ENCODE data around the gene CTNNA3.

The CTNNA3 gene

DNA sequence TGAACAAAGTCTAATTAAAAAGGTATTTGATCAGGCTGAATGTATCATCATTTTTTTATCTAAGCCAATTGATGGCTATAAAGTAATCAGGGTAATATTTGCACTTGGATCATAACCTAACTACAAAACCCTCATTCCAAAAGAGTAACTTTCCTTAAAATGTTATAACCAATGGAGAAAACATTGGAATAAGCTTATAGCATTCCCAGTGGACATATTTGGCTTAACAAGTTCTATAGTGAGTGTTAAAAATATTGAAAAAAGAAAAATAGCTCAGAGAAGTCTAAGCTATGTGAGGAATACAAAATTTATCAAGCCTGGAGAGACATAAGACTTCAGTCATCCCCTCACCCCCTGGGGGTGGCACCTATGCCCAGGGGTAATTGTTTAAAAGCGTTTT is 411.4 kb downstream of the CTNNA3 start:
- 60% methylated on average over 1 of the region's 1 CpG; no CpG with 5 or more reads in 1 of the 2 experiments for WGBS, 2 experiments (ENCODE audit: insufficient coverage in 2 of 2)
- H3K4me1 ChIP-seq (ENCODE audit: control insufficient read depth, insufficient read depth, low read length, poor library complexity, severe bottlenecking), result no peaks in the 10 kb centered on the region
- H3K9me3 ChIP-seq (ENCODE audit: control insufficient read depth, low read length), result peaks cover 3% of the 10 kb centered on the region
- H3K36me3 ChIP-seq (ENCODE audit: control insufficient read depth, insufficient read depth, low read length), result no peaks in the 10 kb centered on the region
- H3K27ac ChIP-seq (ENCODE audit: low read depth, low read length, severe bottlenecking), result no peak overlapping the region
- H3K4me3 ChIP-seq (ENCODE audit: extremely low read depth, insufficient read depth, low read length, poor library complexity, severe bottlenecking), result no peak overlapping the region

DNA sequence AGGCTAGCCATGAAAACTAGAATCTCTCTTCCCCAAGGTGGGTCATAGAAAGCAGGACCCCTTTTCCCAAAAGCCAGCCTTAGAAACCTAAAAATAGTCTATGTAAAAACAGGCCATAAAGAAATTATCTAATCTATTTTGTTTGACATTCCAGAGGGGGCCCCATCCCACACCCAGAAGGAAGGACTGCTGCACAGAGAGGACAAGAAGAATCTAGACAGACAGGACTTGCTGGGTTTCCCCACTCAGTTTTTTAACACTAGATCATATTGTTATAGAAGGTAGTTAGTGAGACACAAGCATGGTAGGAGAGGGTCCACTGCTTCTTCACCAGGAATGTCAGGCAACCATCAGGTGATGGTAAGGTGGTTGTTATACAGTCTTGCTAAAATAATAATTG is 413.1 kb downstream of the CTNNA3 start:
- Histone ChIP-seq H3K36me3 (ENCODE audit: control insufficient read depth, insufficient read depth, low read length) (no peaks in the 10 kb centered on the region), H3K27ac (ENCODE audit: low read depth, low read length, severe bottlenecking) (no peak overlapping the region), H3K4me1 (ENCODE audit: control insufficient read depth, insufficient read depth, low read length, poor library complexity, severe bottlenecking) (no peaks in the 10 kb centered on the region), H3K9me3 (ENCODE audit: control insufficient read depth, low read length) (peaks cover 3% of the 10 kb centered on the region), H3K4me3 (ENCODE audit: extremely low read depth, insufficient read depth, low read length, poor library complexity, severe bottlenecking) (no peak overlapping the region)

DNA sequence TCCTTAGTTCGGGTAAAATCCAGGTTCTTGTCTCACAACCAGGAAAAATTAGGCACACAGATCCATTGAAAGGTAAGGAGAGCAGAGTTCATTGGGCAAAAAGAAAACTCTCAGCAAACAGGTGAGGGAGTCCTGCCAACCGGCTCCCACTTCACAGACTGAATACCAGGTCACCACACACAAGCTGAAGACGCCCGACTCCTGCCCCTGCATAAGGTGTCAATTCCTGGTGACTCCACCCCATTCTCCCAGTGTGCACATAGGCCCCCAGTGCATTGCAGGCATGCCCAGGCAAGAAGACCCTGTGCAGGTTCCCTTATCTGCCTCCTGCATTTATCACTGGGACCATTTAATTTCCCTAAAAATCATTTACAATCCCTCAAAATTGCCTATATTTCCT is 415.6 kb downstream of the CTNNA3 start:
- Histone ChIP-seq H3K4me3 (ENCODE audit: extremely low read depth, insufficient read depth, low read length, poor library complexity, severe bottlenecking) (no peak overlapping the region), H3K27ac (ENCODE audit: low read depth, low read length, severe bottlenecking) (no peak overlapping the region), H3K9me3 (ENCODE audit: control insufficient read depth, low read length) (peaks cover 3% of the 10 kb centered on the region), H3K4me1 (ENCODE audit: control insufficient read depth, insufficient read depth, low read length, poor library complexity, severe bottlenecking) (no peaks in the 10 kb centered on the region), H3K36me3 (ENCODE audit: control insufficient read depth, insufficient read depth, low read length) (no peaks in the 10 kb centered on the region)
- 92 to 100% methylated on average over 2 to 3 of the region's 4 CpGs for WGBS, 2 experiments (ENCODE audit: insufficient coverage in 2 of 2)

DNA sequence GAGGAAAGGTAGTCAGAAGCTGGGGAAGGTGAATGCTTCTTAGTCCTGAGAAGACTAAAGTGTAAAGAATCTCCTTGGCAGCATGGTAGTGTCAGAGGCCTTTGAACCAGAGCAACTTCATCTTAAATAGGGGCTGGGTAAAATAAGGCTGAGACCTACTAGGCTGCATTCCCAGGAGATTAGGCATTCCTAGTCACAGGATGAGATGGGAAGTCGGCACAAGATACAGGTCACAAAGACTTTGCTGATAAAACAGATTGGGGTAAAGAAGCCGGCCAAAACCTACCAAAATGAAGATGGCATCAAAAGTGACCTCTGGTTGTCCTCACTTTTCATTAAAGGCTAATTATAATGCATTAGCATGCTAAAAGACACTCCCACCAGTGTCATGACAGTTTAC is 418.6 kb downstream of the CTNNA3 start:
- Histone ChIP-seq H3K27ac (ENCODE audit: low read depth, low read length, severe bottlenecking) (no peak overlapping the region), H3K4me3 (ENCODE audit: extremely low read depth, insufficient read depth, low read length, poor library complexity, severe bottlenecking) (no peak overlapping the region)
- WGBS, 2 experiments (ENCODE audit: insufficient coverage in 2 of 2), result 76 to 94% methylated on average over 2 of the region's 2 CpGs

DNA sequence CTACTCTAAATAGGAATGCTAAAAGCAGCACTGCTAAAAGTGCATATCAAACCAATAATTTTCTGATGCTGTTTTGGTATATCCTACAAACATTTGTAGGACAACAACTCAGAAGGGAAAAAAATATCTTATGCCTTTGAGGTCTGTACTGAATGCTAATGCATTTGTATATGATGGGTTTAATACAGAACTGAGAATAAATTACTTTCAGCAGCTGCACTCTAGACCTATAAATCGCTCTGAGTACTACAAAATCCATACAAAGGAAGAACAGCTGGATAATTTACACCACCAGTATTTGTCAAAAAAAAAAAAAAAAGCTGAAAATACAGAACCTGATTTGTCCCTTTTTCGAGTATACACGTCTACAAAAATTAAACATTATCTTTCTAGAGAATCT is 426.2 kb downstream of the CTNNA3 start:
- Histone ChIP-seq H3K27ac (ENCODE audit: low read depth, low read length, severe bottlenecking) (no peak overlapping the region), H3K36me3 (ENCODE audit: control insufficient read depth, insufficient read depth, low read length) (no peaks in the 10 kb centered on the region), H3K4me3 (ENCODE audit: extremely low read depth, insufficient read depth, low read length, poor library complexity, severe bottlenecking) (no peak overlapping the region), H3K9me3 (ENCODE audit: control insufficient read depth, low read length) (no peaks in the 10 kb centered on the region), H3K4me1 (ENCODE audit: control insufficient read depth, insufficient read depth, low read length, poor library complexity, severe bottlenecking) (no peaks in the 10 kb centered on the region)
- 100% methylated on average over 2 of the region's 3 CpGs; no CpG with 5 or more reads in 1 of the 2 experiments for WGBS, 2 experiments (ENCODE audit: insufficient coverage in 2 of 2)

More for the DNA sequence above, 418.6 kb downstream of the CTNNA3 start:
- Histone ChIP-seq H3K36me3 (ENCODE audit: control insufficient read depth, insufficient read depth, low read length) (no peaks in the 10 kb centered on the region), H3K4me1 (ENCODE audit: control insufficient read depth, insufficient read depth, low read length, poor library complexity, severe bottlenecking) (no peaks in the 10 kb centered on the region), H3K9me3 (ENCODE audit: control insufficient read depth, low read length) (peaks cover 3% of the 10 kb centered on the region)

DNA sequence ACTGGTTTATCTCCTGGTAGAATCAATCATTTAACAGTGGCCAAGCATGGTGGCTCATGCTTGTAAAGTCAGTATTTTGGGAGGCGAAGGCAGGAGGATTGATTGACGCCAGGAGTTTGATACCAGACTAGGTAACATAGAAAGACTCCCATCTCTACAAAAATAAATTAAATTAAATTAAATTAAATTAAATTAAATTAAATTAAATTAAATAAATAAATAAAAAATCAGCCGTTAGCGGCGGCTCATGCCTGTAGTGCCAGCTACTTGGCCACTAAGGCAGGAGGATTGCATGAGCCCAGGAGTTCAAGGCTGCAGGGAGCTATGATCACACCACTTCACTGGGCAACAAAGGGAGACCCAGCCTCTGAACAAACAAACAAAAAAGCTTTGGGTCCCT is 427.8 kb downstream of the CTNNA3 start:
- no peak overlapping the region for H3K27ac ChIP-seq (ENCODE audit: low read depth, low read length, severe bottlenecking)
- no peaks in the 10 kb centered on the region for H3K9me3 ChIP-seq (ENCODE audit: control insufficient read depth, low read length)
- H3K4me3 ChIP-seq (ENCODE audit: extremely low read depth, insufficient read depth, low read length, poor library complexity, severe bottlenecking), result no peak overlapping the region
- WGBS, 2 experiments (ENCODE audit: insufficient coverage in 2 of 2), result 89 to 94% methylated on average over 3 of the region's 5 CpGs
- H3K4me1 ChIP-seq (ENCODE audit: control insufficient read depth, insufficient read depth, low read length, poor library complexity, severe bottlenecking), result no peaks in the 10 kb centered on the region
- H3K36me3 ChIP-seq (ENCODE audit: control insufficient read depth, insufficient read depth, low read length), result no peaks in the 10 kb centered on the region

DNA sequence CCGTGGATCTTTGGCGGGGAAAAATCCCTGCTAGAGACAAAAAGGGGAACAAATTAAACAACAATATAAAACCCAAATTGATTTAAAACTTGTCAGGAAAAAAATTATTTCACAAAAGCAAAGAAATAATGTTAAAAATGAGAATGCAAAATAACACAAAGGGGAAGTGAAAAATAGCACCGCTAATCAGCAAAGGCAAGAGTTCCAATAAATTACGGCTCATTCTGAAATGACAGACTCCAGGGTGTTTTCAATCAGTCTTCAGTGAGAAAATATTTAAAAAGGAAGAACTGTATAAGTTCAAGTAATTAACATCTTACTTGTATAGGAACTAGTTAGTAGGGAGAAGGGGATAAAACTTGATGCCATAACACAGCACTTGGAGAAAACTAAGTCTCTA is 433.3 kb downstream of the CTNNA3 start:
- WGBS, 2 experiments (ENCODE audit: insufficient coverage in 2 of 2), result 100% methylated on average over 2 to 4 of the region's 4 CpGs
- Histone ChIP-seq H3K27ac (ENCODE audit: low read depth, low read length, severe bottlenecking) (no peak overlapping the region), H3K9me3 (ENCODE audit: control insufficient read depth, low read length) (no peaks in the 10 kb centered on the region), H3K36me3 (ENCODE audit: control insufficient read depth, insufficient read depth, low read length) (no peaks in the 10 kb centered on the region), H3K4me3 (ENCODE audit: extremely low read depth, insufficient read depth, low read length, poor library complexity, severe bottlenecking) (no peak overlapping the region), H3K4me1 (ENCODE audit: control insufficient read depth, insufficient read depth, low read length, poor library complexity, severe bottlenecking) (no peaks in the 10 kb centered on the region)

DNA sequence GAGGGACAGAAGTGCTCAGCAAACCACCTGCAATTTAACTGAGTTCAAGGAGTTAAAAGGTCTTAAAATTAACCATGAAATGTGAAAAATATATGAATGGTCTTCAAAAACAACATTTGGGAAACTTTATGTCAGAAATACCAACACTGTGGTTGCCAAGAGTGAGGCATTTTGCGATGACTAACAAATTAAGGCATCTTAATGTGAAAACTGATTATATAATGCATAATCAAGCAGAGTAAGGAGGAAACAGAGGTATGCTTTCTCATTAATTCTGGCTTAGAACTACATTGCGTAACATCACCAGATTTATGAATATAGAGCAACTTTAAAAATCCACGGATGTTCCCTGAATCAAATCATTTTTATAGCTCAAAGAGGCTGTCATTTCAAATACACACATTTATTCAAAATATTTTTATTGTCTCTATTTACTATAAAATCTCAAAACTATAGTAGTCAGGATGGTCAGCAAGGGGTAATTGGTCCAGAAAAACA is 434.6 kb downstream of the CTNNA3 start:
- no peaks in the 10 kb centered on the region for H3K4me1 ChIP-seq (ENCODE audit: control insufficient read depth, insufficient read depth, low read length, poor library complexity, severe bottlenecking)
- H3K4me3 ChIP-seq (ENCODE audit: extremely low read depth, insufficient read depth, low read length, poor library complexity, severe bottlenecking), result no peak overlapping the region
- whole genome bisulfite sequencing, 2 experiments (ENCODE audit: insufficient coverage in 2 of 2), result 83 to 94% methylated on average over 1 to 2 of the region's 3 CpGs
- H3K9me3 ChIP-seq (ENCODE audit: control insufficient read depth, low read length), result no peaks in the 10 kb centered on the region
- no peak overlapping the region for H3K27ac ChIP-seq (ENCODE audit: low read depth, low read length, severe bottlenecking)
- H3K36me3 ChIP-seq (ENCODE audit: control insufficient read depth, insufficient read depth, low read length), result no peaks in the 10 kb centered on the region

DNA sequence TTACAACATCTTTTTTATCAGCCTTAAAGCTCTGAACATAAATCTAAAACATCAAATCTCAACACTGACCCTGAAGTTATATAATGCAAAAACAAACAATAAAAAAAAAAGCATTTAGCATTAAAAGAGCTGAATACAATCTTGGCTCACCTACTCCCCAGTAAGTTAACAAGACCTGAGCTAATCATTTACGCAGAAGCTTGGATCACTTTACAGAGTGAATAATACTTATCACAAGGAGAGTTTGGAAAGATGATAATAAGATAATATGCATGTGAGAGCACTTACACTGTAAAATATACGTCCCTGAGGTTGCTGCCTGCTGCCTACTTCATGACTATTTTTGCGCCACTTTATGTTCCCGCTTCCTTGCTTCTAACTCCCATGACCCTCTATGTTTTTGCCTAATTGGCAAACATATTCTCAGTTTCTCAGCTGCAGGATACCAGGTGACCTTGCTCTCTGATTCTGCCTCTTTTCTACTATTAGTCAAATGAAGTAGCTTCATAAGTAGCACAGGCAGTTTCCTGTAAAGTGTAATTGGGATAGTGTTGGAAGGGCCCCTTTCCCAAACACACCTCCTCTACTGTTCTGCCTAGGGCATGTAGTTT is 436.6 kb downstream of the CTNNA3 start:
- Histone ChIP-seq H3K4me1 (ENCODE audit: control insufficient read depth, insufficient read depth, low read length, poor library complexity, severe bottlenecking) (no peaks in the 10 kb centered on the region), H3K4me3 (ENCODE audit: extremely low read depth, insufficient read depth, low read length, poor library complexity, severe bottlenecking) (no peak overlapping the region), H3K27ac (ENCODE audit: low read depth, low read length, severe bottlenecking) (no peak overlapping the region), H3K36me3 (ENCODE audit: control insufficient read depth, insufficient read depth, low read length) (no peaks in the 10 kb centered on the region), H3K9me3 (ENCODE audit: control insufficient read depth, low read length) (no peaks in the 10 kb centered on the region)
- WGBS, 2 experiments (ENCODE audit: insufficient coverage in 2 of 2), result 96 to 100% methylated on average over 3 of the region's 4 CpGs

DNA sequence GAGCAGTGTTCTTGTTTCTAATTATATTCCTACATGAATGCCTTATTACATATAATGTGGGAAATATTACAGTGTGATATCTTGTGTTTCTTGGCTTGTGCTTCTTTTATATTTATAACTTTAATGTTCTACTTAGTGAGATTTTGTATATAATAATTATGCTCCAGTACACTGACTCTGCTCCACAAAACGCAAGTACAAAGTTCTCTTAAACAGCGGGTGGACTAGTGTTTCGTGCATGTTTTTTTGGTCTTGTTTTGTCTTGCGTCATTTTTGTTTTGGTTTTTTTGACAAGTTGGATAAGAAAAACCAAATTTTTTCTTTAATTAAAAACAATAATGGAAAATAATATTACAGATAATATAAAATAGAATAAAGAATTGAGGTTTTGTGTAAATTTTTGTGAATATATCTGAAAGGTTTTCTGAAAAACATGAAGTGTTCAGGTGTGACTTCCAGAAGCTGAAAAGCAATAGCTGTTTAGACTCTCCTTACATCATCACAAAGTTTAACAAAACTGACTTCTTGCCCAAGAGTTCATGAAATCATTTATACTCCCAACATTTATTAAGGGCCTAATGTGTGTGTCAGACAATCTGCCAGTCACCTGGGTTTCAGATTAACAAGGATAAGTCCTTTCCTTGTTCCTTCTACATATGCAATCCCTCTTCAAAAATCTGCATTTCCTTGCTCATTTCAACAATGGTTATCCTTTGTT is 438.4 kb downstream of the CTNNA3 start:
- H3K27ac ChIP-seq (ENCODE audit: low read depth, low read length, severe bottlenecking), result no peak overlapping the region
- no CpG with 5 or more reads among the region's 4 CpGs for WGBS, 2 experiments (ENCODE audit: insufficient coverage in 2 of 2)

DNA sequence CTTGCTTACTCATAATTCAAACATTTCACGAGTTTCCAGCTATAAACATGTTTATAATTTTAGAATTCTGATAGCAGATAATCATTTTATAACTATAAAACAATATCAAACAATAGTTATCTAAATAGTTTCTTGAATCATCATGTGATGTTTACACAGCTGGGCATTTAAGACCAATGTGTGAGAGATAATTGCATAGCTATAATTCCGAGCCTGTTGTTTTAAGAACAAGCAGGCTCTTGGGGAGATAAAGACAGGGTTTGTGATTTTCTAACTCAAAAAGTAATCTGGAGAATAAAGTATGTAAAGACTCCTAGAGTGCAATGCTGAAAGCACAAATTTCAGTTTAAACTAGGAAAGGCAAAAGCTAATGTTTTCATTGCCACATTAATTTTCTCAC is 439.0 kb downstream of the CTNNA3 start:
- no peaks in the 10 kb centered on the region for H3K4me1 ChIP-seq (ENCODE audit: control insufficient read depth, insufficient read depth, low read length, poor library complexity, severe bottlenecking)

More for the DNA sequence above, 438.4 kb downstream of the CTNNA3 start:
- no peaks in the 10 kb centered on the region for H3K36me3 ChIP-seq (ENCODE audit: control insufficient read depth, insufficient read depth, low read length)
- H3K4me3 ChIP-seq (ENCODE audit: extremely low read depth, insufficient read depth, low read length, poor library complexity, severe bottlenecking), result no peak overlapping the region
- no peaks in the 10 kb centered on the region for H3K4me1 ChIP-seq (ENCODE audit: control insufficient read depth, insufficient read depth, low read length, poor library complexity, severe bottlenecking)
- H3K9me3 ChIP-seq (ENCODE audit: control insufficient read depth, low read length), result no peaks in the 10 kb centered on the region

More for the DNA sequence above, 439.0 kb downstream of the CTNNA3 start:
- Histone ChIP-seq H3K27ac (ENCODE audit: low read depth, low read length, severe bottlenecking) (no peak overlapping the region), H3K4me3 (ENCODE audit: extremely low read depth, insufficient read depth, low read length, poor library complexity, severe bottlenecking) (no peak overlapping the region), H3K9me3 (ENCODE audit: control insufficient read depth, low read length) (no peaks in the 10 kb centered on the region), H3K36me3 (ENCODE audit: control insufficient read depth, insufficient read depth, low read length) (no peaks in the 10 kb centered on the region)
- WGBS, 2 experiments (ENCODE audit: insufficient coverage in 2 of 2), result 100% methylated on average over 1 of the region's 2 CpGs; no CpG with 5 or more reads in 1 of the 2 experiments

Measured in mesodermal cell (in vitro differentiated cells).